ENCODE measurements around the gene TPCN2.

Gene TPCN2

DNA sequence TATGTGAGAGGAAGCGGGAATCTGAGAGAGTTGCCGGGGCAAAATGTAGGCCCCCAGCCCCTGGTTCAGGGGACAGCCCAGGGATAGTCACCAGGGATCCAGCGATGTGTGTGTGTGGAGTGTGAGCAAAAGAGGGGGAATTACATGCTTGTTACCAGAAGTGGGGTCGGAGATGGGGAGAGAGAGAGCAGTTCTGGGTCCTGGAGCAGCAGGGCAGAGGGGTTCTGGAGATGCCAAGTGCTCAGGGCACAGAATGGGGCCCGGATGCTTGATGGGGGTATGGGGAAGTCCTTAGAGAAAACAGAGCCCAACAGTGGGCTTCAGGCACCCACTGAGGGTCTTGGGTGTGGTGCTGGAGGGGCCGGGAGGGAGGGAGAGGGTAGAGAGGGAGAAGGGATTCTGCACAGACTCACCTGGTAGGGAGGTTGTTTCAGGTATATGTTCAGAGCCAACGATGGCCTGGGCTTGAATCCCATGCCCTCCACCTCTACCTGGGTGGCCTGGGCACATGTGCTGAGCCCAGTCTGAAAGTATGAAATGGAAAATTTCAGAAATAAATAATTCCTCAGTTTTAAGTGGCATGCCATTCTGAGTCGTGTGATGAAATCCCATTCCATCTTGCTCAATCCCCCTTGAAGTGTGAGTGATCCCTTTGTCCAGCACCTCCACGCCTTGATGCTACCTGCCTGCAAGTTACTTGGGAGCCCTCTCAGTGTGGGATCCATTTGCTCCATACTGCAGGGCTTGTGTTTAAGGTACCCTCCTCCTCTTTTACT, 119.4 kb downstream of the TPCN2 start:
- no peak for DNase-seq

DNA sequence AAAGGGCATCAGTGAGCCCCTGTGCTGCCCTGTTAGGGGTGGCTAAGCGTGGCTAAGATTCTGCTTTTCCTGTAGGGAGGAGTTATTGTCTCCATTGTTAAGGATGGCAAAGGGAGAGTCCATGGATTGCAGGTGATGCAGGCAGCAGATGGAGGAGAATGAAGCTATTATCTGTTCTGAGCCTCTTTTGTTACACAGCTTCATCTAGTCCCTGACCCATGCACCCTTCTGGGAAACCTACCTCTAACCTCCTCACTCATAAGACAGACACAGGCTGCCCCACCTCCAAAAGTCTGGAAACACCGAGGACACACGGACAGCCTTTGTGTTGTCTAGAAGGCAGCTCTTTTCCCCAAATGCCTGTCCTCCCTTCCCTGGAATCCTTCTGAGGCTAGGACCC, 120.7 kb downstream of the TPCN2 start:
- DNase-seq, result no peak

DNA sequence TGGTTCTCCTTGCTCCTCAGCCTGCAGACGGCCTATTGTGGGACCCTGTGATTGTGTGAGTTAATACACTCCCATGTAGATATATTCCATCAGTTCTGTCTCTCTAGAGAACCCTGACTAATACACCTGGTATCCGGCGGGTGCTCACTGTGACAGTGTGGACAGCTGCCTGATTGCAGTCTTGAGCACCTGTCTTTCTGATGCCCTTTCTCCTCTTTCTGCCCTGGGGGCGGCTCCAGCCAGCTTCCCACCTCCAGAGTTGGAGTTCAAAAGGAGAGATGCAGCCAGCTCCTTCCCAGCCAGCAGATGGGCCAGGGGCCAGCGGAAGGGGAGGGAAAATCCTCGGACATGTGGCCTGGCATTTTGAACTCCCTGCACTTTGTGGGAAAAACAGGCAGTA, 122.0 kb downstream of the TPCN2 start:
- DNase-seq, result no peak

DNA sequence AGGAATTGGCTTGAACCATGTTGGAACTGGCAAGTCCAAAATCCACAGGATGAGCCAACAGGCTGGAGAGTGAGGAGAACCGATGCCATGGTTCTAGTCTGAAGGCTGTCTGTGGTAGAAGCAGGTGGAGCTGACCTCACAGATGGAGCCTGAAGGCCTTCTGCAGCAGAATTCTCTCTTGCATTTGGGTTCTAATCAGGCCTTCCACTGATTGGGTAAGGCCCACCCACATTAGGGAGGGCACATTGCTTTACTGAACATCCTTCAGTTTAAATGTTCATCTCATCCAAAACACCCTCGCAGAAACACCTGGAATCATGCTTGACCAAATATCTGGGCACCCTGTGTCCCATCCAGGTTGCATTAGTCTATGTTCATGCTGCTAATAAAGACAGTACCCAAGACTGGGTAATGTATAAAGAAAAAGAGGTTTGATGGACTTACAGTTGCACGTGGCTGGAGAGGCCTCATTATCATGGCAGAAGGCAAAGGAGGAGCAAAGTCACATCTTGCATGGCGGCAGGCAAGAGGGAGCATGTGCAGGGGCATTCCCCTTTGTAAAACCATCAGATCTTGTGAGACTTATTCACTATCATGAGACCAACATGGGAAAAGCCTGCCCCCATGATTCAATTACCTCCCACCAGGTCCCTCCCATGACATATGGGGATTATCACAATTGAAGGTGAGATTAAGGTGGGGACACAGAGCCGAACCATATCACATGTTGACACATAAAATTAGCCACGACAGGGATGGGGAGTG, 122.9 kb downstream of the TPCN2 start:
- DNase-seq, result no peak

DNA sequence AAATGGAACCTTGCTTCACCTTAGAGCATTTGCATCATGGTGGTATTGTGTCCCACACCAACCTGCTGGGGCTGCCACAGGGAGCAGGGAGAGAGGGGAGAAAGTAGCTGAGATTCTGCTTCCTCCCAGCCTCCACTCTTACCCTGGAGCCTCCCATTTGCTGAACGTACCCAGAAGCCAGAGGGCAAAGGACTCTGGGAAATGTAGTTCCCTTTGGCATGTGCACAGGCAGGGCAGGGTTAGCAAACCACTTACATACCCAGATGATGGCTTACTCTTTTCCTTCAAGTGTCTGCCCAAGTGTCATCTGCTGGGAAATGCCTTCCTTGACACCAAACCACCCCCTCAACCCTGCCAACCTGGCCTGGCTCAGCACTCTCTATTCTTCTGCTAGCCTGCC, 123.9 kb downstream of the TPCN2 start:
- no peak for DNase-seq

DNA sequence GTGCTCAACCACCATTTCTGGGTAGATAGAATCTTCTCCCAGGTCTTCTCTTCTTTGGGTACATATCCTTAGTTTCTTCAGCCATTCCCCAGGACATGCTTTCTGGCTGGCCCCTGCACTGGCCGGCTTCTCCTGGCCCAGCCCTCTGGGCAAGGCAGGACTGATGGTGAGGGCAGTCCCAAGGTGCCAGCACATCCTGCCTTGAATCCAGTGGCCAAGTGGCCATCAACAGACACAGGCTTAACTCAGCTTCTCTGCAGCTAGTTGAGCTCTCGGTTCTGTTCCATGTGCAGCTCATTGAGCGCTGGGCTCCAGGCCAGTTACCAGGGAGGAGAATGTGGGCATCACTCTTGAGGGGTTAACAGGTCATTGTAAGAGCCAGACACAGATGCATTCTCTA, 124.6 kb downstream of the TPCN2 start:
- DNase-seq, result no peak

DNA sequence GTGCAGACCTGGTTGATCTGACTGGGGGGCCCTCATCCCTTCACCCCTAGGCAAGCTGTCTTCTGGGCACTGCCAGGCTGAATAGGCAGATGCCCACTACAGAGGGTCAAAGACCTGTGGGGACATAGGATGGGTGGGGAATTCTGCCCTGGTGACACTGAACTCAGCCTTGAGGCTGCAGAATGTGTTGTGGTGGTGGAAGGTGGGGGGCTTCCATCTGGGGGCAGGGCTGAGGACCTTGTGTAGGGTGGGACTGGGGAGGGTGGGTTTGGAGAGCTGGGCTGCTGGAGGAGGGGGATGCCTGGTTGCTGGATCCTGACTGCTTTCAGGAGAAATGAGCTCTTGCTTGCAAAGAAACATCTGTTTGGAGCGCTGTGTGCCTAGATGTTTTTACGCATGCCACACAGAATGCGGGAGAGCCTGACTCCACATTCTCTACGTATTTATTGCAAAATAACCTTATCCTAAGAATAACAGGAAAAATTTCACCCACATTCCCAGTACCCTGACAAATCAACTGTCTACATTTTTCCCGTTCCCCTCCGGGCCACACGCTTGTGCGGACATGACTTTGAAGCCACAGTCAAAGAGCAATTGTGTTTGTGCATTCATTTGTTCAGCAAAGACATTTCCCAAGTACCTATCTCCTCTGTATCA, 125.3 kb downstream of the TPCN2 start:
- DNase-seq, result no peak

DNA sequence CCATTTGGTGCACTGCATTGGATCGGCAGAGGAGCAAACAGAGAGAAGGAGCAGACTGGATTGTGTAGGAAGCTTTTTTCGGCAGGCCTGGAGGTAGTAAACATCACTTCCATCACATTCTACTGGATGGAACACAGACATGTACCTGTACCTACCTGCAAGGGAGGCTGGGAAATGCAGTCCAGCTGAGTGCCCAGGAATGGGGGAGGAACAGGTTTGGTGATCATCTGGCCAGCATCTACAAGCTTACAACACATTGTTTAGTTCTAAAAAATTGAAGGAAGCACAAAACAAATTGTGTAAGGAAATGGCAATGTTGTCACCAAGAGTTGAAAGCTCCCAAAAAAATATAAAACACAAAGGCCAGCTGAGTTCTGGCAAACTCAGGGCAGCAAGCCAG, 126.1 kb downstream of the TPCN2 start:
- no peak for DNase-seq

DNA sequence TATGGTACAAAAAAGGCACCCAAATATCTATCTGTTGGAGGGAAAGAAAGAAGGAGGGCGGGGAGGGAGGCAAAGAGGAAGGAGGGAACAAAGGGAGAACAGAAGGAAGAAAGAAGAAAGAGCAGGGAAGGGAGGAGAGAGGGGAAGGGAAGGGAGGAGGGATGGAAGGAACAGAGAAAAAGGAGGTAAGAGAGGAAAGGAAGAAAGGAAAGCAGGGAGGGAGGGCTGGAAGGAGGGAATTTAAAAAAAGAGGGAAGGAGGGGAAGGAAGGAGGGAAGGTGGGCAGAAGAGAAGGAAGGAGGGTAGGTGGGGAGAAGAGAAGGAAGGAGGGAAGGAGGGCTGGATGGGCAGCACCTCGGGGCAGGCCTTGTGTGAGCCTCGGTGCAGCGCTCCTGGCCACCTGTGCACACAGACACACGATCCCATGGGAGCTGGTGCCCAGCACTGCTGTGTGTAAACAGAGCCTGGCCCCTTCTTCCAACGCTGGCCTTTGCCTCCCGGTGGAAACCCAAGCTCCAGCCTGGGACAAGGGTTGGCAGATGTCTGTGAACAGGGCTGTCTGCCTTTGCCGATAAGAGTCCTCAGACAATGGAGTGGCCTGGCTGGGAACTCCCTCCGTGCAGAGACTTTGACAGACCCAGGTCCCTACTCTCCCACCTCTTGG, 130.2 kb downstream of the TPCN2 start:
- DNase-seq, result no peak

DNA sequence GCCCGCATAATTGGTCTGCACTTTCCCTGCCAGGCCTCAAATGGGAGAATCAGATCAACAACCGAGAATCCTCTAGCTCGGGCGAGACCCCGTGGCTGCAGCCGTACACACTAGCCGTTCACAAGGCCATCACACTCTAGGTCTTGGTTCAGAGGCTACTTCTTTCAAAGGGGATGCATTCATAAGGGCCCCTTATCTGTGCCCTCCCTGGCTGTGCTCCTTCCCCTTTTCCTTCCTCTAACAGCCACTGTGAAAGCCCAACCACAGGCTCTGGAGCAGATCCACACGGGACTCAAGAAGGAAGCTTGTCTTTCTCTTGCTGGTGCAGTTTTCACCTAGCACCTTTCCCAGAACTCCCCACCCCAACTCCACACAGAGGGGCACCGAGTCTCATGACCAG, 131.5 kb downstream of the TPCN2 start:
- DNase-seq, result no peak

DNA sequence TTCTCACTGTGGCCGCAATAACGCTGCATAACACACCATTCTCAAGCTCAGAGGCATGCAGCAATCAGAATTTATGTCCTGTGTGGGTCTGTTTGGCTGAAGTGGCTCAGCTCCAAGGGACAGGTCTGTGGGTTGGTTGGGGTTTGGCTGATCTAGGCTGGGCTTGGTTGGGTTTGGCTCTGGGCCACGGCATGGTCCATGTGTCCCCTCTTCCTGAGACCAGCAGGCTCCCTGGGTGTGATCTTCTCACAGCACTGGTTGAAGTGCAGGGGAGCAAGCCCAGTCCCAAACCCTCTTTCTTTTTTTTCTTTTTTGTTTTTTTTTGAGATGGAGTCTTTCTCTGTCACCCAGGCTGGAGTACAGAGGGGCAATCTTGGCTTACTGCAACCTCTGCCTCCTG, 132.0 kb downstream of the TPCN2 start:
- DNase-seq, result no peak

DNA sequence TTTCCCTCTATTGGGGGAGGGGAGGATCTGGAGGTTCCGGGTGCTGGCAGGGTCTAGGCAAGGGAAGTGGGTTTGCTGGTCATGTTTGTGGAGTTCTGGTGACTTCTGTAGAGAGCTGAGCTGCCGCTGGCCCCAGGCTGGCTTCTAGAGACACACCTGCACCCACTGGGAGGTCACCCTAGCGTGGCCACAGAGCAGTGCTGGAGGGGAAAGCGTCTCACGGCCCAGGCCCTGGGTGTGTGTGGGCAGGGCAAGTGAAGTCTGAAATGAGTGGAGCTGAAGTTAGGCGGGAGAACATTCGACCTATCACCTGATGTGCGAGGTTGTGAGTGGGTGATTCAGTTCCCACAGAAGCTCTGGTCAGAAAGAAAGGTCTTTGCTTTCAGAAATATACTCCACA, 134.9 kb downstream of the TPCN2 start:
- no peak for DNase-seq
